B cell (primary cell): ENCODE measurements around the gene STARD3.

ENCODE experiments used
- EZH2 ChIP-seq: IDR thresholded peaks from 2 replicates; pipeline ENCODE4 v1.6.1; 2012; ENCODE audit warnings: borderline replicate concordance, low read depth, mild to moderate bottlenecking, moderate library complexity, low read length; ENCODE audit not compliant: insufficient read depth, poor library complexity, severe bottlenecking
- TF ChIP-seq, protein P1 (sequence below): fragments of 200-600 bp; IDR thresholded peaks from one replicate; pipeline ENCODE4 v1.8.0; 2022; ENCODE audit warnings: antibody characterized with exemption, mild to moderate bottlenecking

DNA sequence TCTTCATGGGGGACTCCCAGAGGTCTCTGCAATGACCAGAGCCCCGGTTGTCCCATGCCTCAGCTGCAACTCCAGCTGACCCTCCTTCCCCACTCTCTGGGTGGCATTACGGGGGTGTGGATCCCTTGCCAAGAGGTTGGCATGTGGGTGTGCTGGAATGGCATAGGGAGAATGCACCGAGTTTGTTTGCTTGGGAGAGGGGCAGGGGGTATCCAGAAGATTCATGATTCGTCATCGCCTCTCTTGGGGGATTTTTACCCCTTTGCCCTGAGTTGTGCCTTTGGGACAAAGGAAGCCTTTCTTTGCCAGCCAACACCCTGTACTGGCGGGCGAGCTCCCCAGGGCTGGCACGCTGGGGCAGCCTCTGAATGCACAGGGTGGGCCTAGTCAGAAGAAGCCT is 69.4 kb downstream of the STARD3 start:
- TF ChIP-seq, protein P1, sequence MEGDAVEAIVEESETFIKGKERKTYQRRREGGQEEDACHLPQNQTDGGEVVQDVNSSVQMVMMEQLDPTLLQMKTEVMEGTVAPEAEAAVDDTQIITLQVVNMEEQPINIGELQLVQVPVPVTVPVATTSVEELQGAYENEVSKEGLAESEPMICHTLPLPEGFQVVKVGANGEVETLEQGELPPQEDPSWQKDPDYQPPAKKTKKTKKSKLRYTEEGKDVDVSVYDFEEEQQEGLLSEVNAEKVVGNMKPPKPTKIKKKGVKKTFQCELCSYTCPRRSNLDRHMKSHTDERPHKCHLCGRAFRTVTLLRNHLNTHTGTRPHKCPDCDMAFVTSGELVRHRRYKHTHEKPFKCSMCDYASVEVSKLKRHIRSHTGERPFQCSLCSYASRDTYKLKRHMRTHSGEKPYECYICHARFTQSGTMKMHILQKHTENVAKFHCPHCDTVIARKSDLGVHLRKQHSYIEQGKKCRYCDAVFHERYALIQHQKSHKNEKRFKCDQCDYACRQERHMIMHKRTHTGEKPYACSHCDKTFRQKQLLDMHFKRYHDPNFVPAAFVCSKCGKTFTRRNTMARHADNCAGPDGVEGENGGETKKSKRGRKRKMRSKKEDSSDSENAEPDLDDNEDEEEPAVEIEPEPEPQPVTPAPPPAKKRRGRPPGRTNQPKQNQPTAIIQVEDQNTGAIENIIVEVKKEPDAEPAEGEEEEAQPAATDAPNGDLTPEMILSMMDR = no peak
- TF ChIP-seq EZH2 = no peak
